ENCODE measurements around the gene CXCR3. TPM values are rescaled to one million over a fixed set of nuclear protein-coding genes. Genes with fewer than 3 reads are reported as not detected.
"Not testable (repeated sequence)": the region's sequence is repeated elsewhere in the genome, so short reads cannot be mapped to it uniquely, and the experiment has no call there.

Gene CXCR3
- total RNA-seq, 4 donors from 2014 or later = 0.17 to 0.83 (median 0.42) TPM; not detected in 1

- no peak overlapping the region for H3K27ac ChIP-seq (replicated peaks in 1 of 4)
- no peaks in the 10 kb centered on the region for H3K36me3 ChIP-seq
- H3K4me1 ChIP-seq = no peaks in the 10 kb centered on the region
- H3K27me3 ChIP-seq = no peaks in the 10 kb centered on the region
- H3K9me3 ChIP-seq = no peaks in the 10 kb centered on the region
- DNase-seq (ENCODE audit: extremely low spot score) = no peak
- 90% methylated on average over 16 of the region's 16 CpGs for WGBS
- intact Hi-C loops (cut with DNase I) = no loop called here
- no peak overlapping the region for H3K4me3 ChIP-seq
- TF ChIP-seq EP300 (IDR thresholded peaks at IDR 0.05) (no peak), CTCF (IDR thresholded peaks at IDR 0.05) (no peak), POLR2A (IDR thresholded peaks at IDR 0.05; ENCODE audit: low read depth) (no peak), POLR2AphosphoS5 (IDR thresholded peaks at IDR 0.05) (no peak)
Observed at GRCh38 chrX:71664889-71665491, 46.7 kb upstream of the CXCR3 start.

- intact Hi-C loops (cut with DNase I); H3K4me1 ChIP-seq; H3K36me3 ChIP-seq; H3K4me3 ChIP-seq; DNase-seq (ENCODE audit: extremely low spot score); H3K27me3 ChIP-seq; H3K27ac ChIP-seq (replicated peaks in 1 of 4); H3K9me3 ChIP-seq: not testable (repeated sequence)
- WGBS = 60% methylated on average over 7 of the region's 8 CpGs
Observed at GRCh38 chrX:71664202-71664601, 45.9 kb upstream of the CXCR3 start.

- H3K4me3 ChIP-seq; H3K36me3 ChIP-seq; DNase-seq (ENCODE audit: extremely low spot score); H3K4me1 ChIP-seq; H3K27ac ChIP-seq (replicated peaks in 1 of 4); intact Hi-C loops (cut with DNase I); H3K9me3 ChIP-seq; H3K27me3 ChIP-seq: not testable (repeated sequence)
- WGBS = 76% methylated on average over 3 of the region's 8 CpGs
Observed at GRCh38 chrX:71663238-71663637, 44.9 kb upstream of the CXCR3 start.

GRCh38 chrX:71662654-71663053, 44.3 kb upstream of the CXCR3 start:
- H3K27me3 ChIP-seq; H3K9me3 ChIP-seq; H3K36me3 ChIP-seq; intact Hi-C loops (cut with DNase I); H3K4me3 ChIP-seq; H3K4me1 ChIP-seq; H3K27ac ChIP-seq (replicated peaks in 1 of 4); DNase-seq (ENCODE audit: extremely low spot score): not testable (repeated sequence)
- 71% methylated on average over 8 of the region's 11 CpGs for WGBS

GRCh38 chrX:71661919-71662318, 43.6 kb upstream of the CXCR3 start:
- DNase-seq (ENCODE audit: extremely low spot score) = no peak
- intact Hi-C loops (cut with DNase I) = no loop called here
- Histone ChIP-seq H3K36me3 (no peaks in the 10 kb centered on the region), H3K9me3 (no peaks in the 10 kb centered on the region), H3K27ac (replicated peaks in 1 of 4) (no peak overlapping the region), H3K4me3 (no peak overlapping the region), H3K4me1 (no peaks in the 10 kb centered on the region), H3K27me3 (no peaks in the 10 kb centered on the region)
- 85% methylated on average over 12 of the region's 12 CpGs for WGBS
- TF ChIP-seq POLR2AphosphoS5 (IDR thresholded peaks at IDR 0.05) = no peak
- no peak for TF ChIP-seq POLR2A (IDR thresholded peaks at IDR 0.05; ENCODE audit: low read depth)
- TF ChIP-seq EP300 (IDR thresholded peaks at IDR 0.05) = no peak
- no peak for TF ChIP-seq CTCF (IDR thresholded peaks at IDR 0.05)

- Histone ChIP-seq H3K9me3 (no peaks in the 10 kb centered on the region), H3K27ac (replicated peaks in 1 of 4) (no peak overlapping the region), H3K36me3 (no peaks in the 10 kb centered on the region), H3K4me1 (no peaks in the 10 kb centered on the region), H3K27me3 (no peaks in the 10 kb centered on the region), H3K4me3 (no peak overlapping the region)
- DNase-seq (ENCODE audit: extremely low spot score) = no peak
- TF ChIP-seq POLR2AphosphoS5 (IDR thresholded peaks at IDR 0.05) (no peak), EP300 (IDR thresholded peaks at IDR 0.05) (no peak)
- intact Hi-C loops (cut with DNase I) = no loop called here
- WGBS = 80% methylated on average over 14 of the region's 22 CpGs
Observed at GRCh38 chrX:71660562-71661416, 42.5 kb upstream of the CXCR3 start.
